ENCODE measurements around the gene BABAM1. TPM values are rescaled to one million over a fixed set of nuclear protein-coding genes. Genes with fewer than 3 reads are reported as not detected.
"Not testable (repeated sequence)": the region's sequence is repeated elsewhere in the genome, so short reads cannot be mapped to it uniquely, and the experiment has no call there.

Gene BABAM1
- total RNA-seq, 2 donors from 2014 or later = 80.0 to 81.6 TPM

DNA sequence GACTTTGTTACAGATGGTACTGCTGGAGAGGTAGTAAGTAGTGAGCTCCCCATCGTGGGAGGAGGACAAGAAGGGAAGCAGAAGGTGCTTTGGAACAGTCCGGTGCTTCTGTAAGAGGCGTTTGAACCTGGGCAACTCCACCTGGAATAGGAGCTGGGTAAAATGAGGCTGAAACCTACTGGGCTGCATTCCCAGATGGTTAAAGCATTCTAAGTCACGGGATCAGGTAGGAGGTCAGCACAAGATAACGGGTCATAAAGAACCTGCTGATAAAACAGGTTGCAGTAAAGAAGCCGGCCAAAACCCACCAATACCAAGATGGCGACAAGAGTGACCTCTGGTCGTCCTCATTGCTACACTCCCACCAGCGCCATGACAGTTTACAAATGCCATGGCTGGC is 19.5 kb downstream of the BABAM1 start:
- Histone ChIP-seq H3K4me3 (no peak overlapping the region), H3K4me1 (replicated peaks) (peaks cover 3% of the 10 kb centered on the region), H3K36me3 (no peaks in the 10 kb centered on the region), H3K27ac (no peak overlapping the region), H3K27me3 (replicated peaks; ENCODE audit: insufficient read depth) (no peaks in the 10 kb centered on the region), H3K9me3 (no peaks in the 10 kb centered on the region)
- intact Hi-C loops (cut with DNase I) = no loop called here
- DNase-seq (ENCODE audit: low spot score) = no peak
- TF ChIP-seq, protein P1, sequence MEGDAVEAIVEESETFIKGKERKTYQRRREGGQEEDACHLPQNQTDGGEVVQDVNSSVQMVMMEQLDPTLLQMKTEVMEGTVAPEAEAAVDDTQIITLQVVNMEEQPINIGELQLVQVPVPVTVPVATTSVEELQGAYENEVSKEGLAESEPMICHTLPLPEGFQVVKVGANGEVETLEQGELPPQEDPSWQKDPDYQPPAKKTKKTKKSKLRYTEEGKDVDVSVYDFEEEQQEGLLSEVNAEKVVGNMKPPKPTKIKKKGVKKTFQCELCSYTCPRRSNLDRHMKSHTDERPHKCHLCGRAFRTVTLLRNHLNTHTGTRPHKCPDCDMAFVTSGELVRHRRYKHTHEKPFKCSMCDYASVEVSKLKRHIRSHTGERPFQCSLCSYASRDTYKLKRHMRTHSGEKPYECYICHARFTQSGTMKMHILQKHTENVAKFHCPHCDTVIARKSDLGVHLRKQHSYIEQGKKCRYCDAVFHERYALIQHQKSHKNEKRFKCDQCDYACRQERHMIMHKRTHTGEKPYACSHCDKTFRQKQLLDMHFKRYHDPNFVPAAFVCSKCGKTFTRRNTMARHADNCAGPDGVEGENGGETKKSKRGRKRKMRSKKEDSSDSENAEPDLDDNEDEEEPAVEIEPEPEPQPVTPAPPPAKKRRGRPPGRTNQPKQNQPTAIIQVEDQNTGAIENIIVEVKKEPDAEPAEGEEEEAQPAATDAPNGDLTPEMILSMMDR (IDR thresholded peaks at IDR 0.05) = no peak
- TF ChIP-seq POLR2A (IDR thresholded peaks at IDR 0.05) (no peak), POLR2AphosphoS5 (IDR thresholded peaks at IDR 0.05) (no peak)
- WGBS = 87% methylated on average over 9 of the region's 9 CpGs

DNA sequence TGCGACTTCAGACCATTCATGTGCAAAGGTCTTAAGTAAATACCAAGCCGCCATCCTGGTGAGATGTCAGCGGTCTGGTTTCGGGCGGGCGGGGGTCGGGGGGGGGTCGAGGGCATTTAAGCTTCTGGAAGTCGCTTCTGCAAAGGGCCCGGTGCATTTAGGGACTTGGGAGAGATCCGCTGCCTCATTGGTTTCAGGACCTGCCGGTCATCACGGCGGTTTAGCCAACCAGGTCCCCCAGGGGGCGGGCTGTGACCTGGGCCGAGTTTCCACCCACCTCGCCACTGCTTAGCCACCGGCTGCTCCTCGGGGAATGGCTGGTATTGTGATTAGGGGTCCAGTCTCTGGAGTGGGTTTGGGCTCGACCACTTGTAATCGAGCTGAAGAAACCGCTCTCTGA is 22.2 kb downstream of the BABAM1 start:
- Histone ChIP-seq H3K9me3 (no peaks in the 10 kb centered on the region), H3K27ac (no peak overlapping the region), H3K4me3 (no peak overlapping the region), H3K4me1 (replicated peaks) (no peaks in the 10 kb centered on the region), H3K36me3 (no peaks in the 10 kb centered on the region), H3K27me3 (replicated peaks; ENCODE audit: insufficient read depth) (no peaks in the 10 kb centered on the region)
- 20% methylated on average over 22 of the region's 22 CpGs for WGBS
- intact Hi-C loops (cut with DNase I) = no loop called here
- TF ChIP-seq POLR2AphosphoS5 (IDR thresholded peaks at IDR 0.05) (no peak), POLR2A (IDR thresholded peaks at IDR 0.05) (no peak)
- TF ChIP-seq, protein P1 (IDR thresholded peaks at IDR 0.05) = peak in 1 of 4 experiments; percentile 24
- DNase-seq (ENCODE audit: low spot score) = no peak

DNA sequence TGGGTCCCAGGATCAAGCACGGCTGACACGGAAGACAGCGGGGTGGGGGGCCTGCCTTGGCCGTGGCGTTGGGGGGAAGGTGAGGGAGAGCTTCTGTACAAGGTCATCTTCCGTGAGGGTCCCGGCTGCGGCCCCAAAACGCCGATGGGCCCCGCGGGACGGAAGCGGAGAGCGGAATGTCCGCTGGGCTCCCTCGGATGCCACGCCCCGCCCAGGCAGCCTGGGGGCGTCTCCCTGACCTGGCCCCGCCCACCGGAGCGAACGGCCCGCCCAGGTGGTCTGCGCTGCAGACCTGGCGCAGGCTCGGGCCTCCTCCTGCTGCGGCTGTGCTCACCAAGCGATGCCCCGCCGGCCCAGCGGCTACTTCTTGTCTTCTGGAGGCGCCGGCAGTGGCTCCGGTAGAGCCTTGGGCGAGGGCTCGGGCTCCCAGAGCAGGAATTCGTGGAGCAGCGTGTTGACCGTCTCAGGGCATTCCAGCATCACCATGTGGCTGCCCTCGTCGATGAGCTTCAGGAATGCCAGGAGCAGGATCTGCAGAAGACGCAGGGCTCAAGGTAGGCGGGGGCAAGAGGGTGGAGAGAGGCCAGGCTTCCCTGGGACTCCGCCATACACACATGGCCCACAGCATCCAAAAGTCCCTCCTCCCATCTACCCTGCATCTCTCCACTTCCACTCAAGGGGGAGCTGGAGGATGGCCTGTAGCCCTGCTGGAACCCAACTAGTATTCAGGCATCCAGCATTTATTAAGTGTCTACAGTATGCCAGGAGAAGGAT is 25.2 kb downstream of the BABAM1 start:
- WGBS = 19% methylated on average over 34 of the region's 46 CpGs
- Histone ChIP-seq H3K4me3 (peak overlapping the region; percentile 22 to 35), H3K27me3 (replicated peaks; ENCODE audit: insufficient read depth) (no peaks in the 10 kb centered on the region), H3K36me3 (no peaks in the 10 kb centered on the region), H3K9me3 (no peaks in the 10 kb centered on the region), H3K27ac (peak overlapping the region; percentile 29 to 44), H3K4me1 (replicated peaks) (no peaks in the 10 kb centered on the region)
- TF ChIP-seq, protein P1 (IDR thresholded peaks at IDR 0.05) = peak in 3 of 4 experiments; percentile 15 to 64 (median 61)
- TF ChIP-seq POLR2AphosphoS5 (IDR thresholded peaks at IDR 0.05) (peak; percentile 39), POLR2A (IDR thresholded peaks at IDR 0.05) (no peak)
- peak; percentile 59 for DNase-seq (ENCODE audit: low spot score)
- intact Hi-C loops (cut with DNase I) = loop anchor here (5.0 kb wide), 1 partner anchor 95 kb away; no protein-coding TSS in a partner anchor

DNA sequence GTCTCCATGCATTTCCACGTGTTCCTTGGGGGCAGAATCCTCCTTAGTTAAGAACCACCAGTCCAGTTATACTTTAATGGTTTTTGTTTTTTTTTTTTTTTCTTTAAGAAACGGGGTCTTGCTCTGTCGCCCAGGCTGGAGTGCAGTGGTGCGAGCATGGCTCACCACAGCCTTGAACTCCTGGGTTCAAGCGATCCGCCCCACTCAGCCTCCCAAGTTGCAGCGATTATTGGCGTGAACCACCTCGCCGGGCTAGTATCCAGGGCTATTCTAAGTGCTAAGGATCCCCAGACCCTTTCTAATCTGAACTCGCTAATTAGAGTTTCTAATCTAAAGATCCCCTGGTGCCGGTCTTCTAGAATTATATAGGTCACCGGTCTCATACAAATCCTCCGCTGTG is 26.4 kb downstream of the BABAM1 start:
- Histone ChIP-seq H3K27ac (no peak overlapping the region), H3K27me3 (replicated peaks; ENCODE audit: insufficient read depth) (no peaks in the 10 kb centered on the region), H3K9me3 (no peaks in the 10 kb centered on the region), H3K4me3 (no peak overlapping the region), H3K36me3 (no peaks in the 10 kb centered on the region), H3K4me1 (replicated peaks) (no peaks in the 10 kb centered on the region)
- 92% methylated on average over 14 of the region's 14 CpGs for WGBS
- DNase-seq (ENCODE audit: low spot score) = no peak
- intact Hi-C loops (cut with DNase I) = loop anchor here (5.0 kb wide), 1 partner anchor 94 kb away; no protein-coding TSS in a partner anchor
- TF ChIP-seq POLR2AphosphoS5 (IDR thresholded peaks at IDR 0.05) (no peak), POLR2A (IDR thresholded peaks at IDR 0.05) (no peak)

DNA sequence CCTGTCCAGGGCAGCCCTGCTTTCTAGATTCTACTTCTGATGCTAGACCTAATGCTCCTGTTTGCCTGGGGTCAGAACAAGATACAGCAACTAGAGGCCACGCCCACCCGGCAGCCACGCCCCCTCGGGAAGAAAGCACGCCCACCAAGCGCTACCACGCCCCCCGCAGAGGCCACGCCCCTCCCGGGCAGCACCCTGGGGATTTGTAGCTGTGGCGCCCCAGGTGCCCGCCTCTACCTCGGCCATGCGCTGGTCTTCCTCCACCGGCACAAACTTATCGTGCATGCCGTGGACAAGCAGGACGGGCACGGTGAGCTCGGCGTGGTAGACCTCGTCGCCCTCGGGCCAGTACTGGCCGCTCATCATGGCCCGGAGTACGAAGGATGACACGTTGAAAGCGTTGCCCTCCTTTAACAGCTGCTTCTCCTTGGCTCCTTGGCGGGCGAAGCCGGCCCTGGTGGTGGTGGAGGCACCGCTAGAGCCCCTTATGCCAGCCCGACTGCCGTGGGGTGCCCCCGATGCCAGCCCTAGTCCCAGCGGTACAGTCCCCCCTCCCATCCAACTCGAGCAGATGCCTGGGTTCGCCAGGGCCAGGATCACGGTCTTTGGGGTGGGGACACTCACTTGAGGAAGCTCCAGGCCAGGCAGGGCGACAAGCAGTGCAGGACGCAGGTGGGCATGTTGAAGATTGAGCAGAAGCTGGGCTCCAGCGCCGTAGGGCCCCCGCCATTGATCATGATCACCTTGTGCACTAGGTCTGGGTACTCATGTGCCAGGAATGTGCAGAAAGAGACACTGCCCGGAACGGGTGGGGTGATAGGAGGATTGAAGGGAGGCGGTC is 27.0 kb downstream of the BABAM1 start:
- no peak for TF ChIP-seq POLR2AphosphoS5 (IDR thresholded peaks at IDR 0.05)
- TF ChIP-seq, protein P1 (IDR thresholded peaks at IDR 0.05) = no peak
- TF ChIP-seq POLR2A (IDR thresholded peaks at IDR 0.05) = no peak
- H3K4me1 ChIP-seq (replicated peaks) = no peaks in the 10 kb centered on the region
- H3K36me3 ChIP-seq = no peaks in the 10 kb centered on the region
- H3K4me3 ChIP-seq = no peak overlapping the region
- no peak overlapping the region for H3K27ac ChIP-seq
- intact Hi-C loops (cut with DNase I) = loop anchor here (5.0 kb wide), 1 partner anchor 93 kb away; no protein-coding TSS in a partner anchor
- 84% methylated on average over 44 of the region's 48 CpGs for WGBS
- H3K27me3 ChIP-seq (replicated peaks; ENCODE audit: insufficient read depth) = no peaks in the 10 kb centered on the region
- H3K9me3 ChIP-seq = no peaks in the 10 kb centered on the region
- no peak for DNase-seq (ENCODE audit: low spot score)

DNA sequence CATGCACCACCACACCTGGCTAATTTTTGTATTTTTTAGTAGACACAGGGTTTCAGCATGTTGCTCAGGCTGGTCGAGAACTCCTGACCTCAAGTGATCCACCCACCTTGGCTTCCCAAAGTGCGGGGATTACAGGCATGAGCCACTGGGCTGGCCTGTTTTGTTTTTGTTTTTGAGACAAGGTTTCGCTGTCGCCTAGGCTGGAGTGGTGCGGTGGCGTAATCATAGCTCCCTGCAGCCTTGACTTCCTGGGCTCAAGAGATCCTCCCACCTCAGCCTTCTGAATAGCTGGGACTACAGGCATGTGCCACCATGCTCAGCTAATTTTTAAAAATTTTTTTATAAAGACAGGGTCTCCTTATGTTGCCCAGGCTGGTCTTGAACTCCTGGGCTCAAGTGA is 28.3 kb downstream of the BABAM1 start:
- WGBS = 97% methylated on average over 6 of the region's 6 CpGs
- DNase-seq (ENCODE audit: low spot score); H3K4me3 ChIP-seq; H3K27me3 ChIP-seq (replicated peaks; ENCODE audit: insufficient read depth); H3K27ac ChIP-seq; H3K4me1 ChIP-seq (replicated peaks); intact Hi-C loops (cut with DNase I); H3K9me3 ChIP-seq; H3K36me3 ChIP-seq: not testable (repeated sequence)

All from prostate gland (tissue), 2 donors.